Stomach (tissue), 4 donors: Measurements from ENCODE around the gene COMMD9.

Source experiments
- POLR2A ChIP-seq, 4 donors: fragments of 450-650 bp; IDR thresholded peaks; one replicate each; pipeline ENCODE4 v1.6.1; 2016; ENCODE audit warnings: antibody characterized with exemption in 4 of 4, control low read depth in 2 of 4, mild to moderate bottlenecking in 1 of 4, moderate library complexity in 1 of 4
- TF ChIP-seq, protein P1 (sequence below), 7 experiments: fragments of 450-650 bp in 4 of 7; fragments of 200-600 bp in 3 of 7; sonication (generic) in 3 of 7; IDR thresholded peaks; one replicate each; pipeline ENCODE4 v1.5.1; 2016 to 2019; ENCODE audit warnings: antibody characterized with exemption in 7 of 7, control low read depth in 2 of 7, mild to moderate bottlenecking in 1 of 7

DNA sequence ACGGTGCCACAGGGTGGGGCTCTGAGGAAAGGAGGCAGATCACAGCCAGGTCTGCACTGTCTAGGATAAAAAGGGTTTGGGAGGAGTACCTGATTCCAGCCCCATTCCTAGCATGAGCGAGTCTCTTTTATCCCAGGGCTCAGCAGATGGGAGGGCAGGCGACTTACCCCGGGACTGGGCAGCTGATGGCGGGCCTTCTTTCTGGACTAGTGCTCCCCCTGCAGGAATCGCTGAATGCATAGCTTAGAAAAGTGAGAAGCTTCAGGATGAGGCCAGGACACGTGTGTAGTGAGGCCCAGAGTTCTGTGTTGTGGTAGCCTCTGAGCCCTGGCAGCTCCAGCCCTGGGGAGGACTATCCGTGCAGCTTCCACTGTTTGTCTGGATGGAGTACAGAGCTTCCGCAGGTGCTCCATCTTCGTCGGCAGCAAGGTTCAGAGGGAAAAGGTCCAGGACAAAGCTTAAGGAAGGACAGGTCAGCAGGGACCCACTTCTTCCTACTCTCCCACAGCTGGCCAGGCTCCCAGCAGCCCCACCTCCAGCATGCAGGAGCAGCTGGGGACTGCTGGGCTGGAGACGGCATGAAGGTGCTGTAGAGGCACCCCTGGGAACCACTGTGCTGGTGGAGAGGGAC, 30.4 kb downstream of the COMMD9 start:
- TF ChIP-seq, protein P1, sequence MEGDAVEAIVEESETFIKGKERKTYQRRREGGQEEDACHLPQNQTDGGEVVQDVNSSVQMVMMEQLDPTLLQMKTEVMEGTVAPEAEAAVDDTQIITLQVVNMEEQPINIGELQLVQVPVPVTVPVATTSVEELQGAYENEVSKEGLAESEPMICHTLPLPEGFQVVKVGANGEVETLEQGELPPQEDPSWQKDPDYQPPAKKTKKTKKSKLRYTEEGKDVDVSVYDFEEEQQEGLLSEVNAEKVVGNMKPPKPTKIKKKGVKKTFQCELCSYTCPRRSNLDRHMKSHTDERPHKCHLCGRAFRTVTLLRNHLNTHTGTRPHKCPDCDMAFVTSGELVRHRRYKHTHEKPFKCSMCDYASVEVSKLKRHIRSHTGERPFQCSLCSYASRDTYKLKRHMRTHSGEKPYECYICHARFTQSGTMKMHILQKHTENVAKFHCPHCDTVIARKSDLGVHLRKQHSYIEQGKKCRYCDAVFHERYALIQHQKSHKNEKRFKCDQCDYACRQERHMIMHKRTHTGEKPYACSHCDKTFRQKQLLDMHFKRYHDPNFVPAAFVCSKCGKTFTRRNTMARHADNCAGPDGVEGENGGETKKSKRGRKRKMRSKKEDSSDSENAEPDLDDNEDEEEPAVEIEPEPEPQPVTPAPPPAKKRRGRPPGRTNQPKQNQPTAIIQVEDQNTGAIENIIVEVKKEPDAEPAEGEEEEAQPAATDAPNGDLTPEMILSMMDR (IDR thresholded peaks at IDR 0.05): peak in 5 of 7 experiments; percentile 15 to 39 (median 35)
- TF ChIP-seq POLR2A (IDR thresholded peaks at IDR 0.05): no peak
